GM12891 (cell line): ENCODE measurements around the gene KIN.

Experiments
- POLR2A ChIP-seq: IDR thresholded peaks from 2 replicates; pipeline ENCODE4 v1.6.1; 2011; ENCODE audit warnings: low read depth, low read length, control low read depth
- POLR2AphosphoS5 ChIP-seq: IDR thresholded peaks from 2 replicates; pipeline ENCODE4 v1.6.1; 2011; ENCODE audit warnings: low read depth, low read length, control low read depth
- TAF1 ChIP-seq: IDR thresholded peaks from 2 replicates; pipeline ENCODE4 v1.6.1; 2011; ENCODE audit warnings: low read depth, low read length, control low read depth

DNA sequence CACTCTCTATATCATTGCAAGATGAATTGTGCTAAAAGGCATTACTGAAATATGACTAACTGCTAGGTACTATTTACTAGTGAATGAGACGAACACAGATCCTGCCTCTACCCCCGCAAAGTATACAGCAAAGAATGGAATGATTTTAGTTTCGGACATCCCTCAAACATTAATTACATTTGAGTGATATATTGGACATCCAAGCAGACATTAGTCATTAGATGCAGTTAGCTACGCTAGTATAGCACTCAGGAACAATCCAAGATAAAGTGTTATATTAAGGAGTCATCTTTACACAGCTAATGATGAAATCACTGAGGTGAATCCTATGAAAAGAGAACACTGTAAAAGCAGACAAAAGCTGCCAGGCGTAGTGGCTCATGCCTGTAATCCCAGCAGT lies 23.2 kb upstream of the KIN start:
- no peak for TF ChIP-seq POLR2A
- no peak for TF ChIP-seq TAF1
- no peak for TF ChIP-seq POLR2AphosphoS5
